Kidney (tissue), 14 donors: ENCODE data around the gene TEX13A. TPM values are rescaled to one million over a fixed set of nuclear protein-coding genes. Genes with fewer than 3 reads are reported as not detected.
A peak's percentile ranks its signal among the peaks of the same experiment; 100 is the strongest.

Experiments used
- DNase-seq, 5 donors: peaks; one replicate each; pipeline ENCODE4 v3.0.0-alpha.2; 2013 to 2020
- FAIRE-seq: peaks from 2 replicates; lab custom pipeline; 2012; peaks lifted over from hg19 to GRCh38; lab: Jason Lieb, UNC
- H3K27ac ChIP-seq, 2 donors: one replicate each; pipeline ENCODE4 v1.7.0; 2013; ENCODE audit warnings: low read depth in 2 of 2, low read length in 2 of 2, inconsistent platforms in 1 of 2
- H3K27me3 ChIP-seq: one replicate; pipeline ENCODE4 v1.7.1; 2013; ENCODE audit warnings: low read length, inconsistent platforms; ENCODE audit not compliant: control insufficient read depth, insufficient read depth
- H3K36me3 ChIP-seq, 3 donors: one replicate each; pipeline versions ENCODE4 v1.7.0 to v1.7.1; 2013; ENCODE audit warnings: low read length in 3 of 3, control low read depth in 1 of 3, inconsistent platforms in 1 of 3; ENCODE audit not compliant: insufficient read depth in 3 of 3, control insufficient read depth in 2 of 3
- H3K4me1 ChIP-seq, 3 donors: one replicate each; pipeline versions ENCODE4 v1.7.0 to v1.7.1; 2013; ENCODE audit warnings: low read length in 3 of 3, inconsistent platforms in 1 of 3, low read depth in 1 of 3; ENCODE audit not compliant: control insufficient read depth in 2 of 3, insufficient read depth in 2 of 3
- H3K4me3 ChIP-seq, 3 donors: one replicate each; pipeline versions ENCODE4 v1.7.0 to v1.8.1; 2013; ENCODE audit warnings: low read length in 3 of 3, control low read depth in 1 of 3, inconsistent platforms in 1 of 3
- H3K9ac ChIP-seq, 3 donors: one replicate each; pipeline versions ENCODE4 v1.7.0 to v1.7.1; 2013; ENCODE audit warnings: low read length in 3 of 3, control low read depth in 1 of 3, inconsistent platforms in 1 of 3
- H3K9me3 ChIP-seq, 3 donors: one replicate each; pipeline versions ENCODE4 v1.7.0 to v1.7.1; 2013; ENCODE audit warnings: low read length in 3 of 3, control low read depth in 1 of 3, inconsistent platforms in 1 of 3; ENCODE audit not compliant: control insufficient read depth in 2 of 3, insufficient read depth in 1 of 3
- CTCF ChIP-seq: IDR thresholded peaks from 3 replicates; pipeline ENCODE4 v1.5.1; 2012; ENCODE audit warnings: mild to moderate bottlenecking, moderate library complexity, borderline replicate concordance; ENCODE audit not compliant: insufficient read depth; ENCODE audit errors: extremely low read depth
- intact Hi-C: fragments of 100-400 bp; cut with DNase I; formaldehyde crosslinking; loops from one replicate; pipeline ENCODE4 v1.11.1; 2022
- polyA plus RNA-seq: library from polyadenylated mRNA; stranded (reverse); fragments of 350-450 nt; fragmentation: Illumina TruSeq; extraction: RNeasy Lipid Tissue Mini Kit (QIAGEN cat#74804); gene quantifications from one replicate; pipeline ENCODE4 v1.2.3, GENCODE V29; 2014; ENCODE audit warnings: low read depth, low replicate concordance; ENCODE audit not compliant: insufficient read depth
- total RNA-seq: library from RNA; stranded (reverse); fragmentation: NEBNext Ultra II Directional; extraction: Animal tissue kit (Norgen Biotek cat#: 25700); gene quantifications from one replicate; pipeline ENCODE4 v1.2.1, GENCODE V29; 2021
- donor health status: control.
- donor health status: control.
- donor health status: control.
- donor health status: control.
- donor health status: control.
- donor health status: DM: yes; HTN: yes; CAD: no.
- donor health status: Normal renal cell carcinoma (clear cell type).

TEX13A gene
- total and polyA plus RNA-seq, 2 donors from 2014 or later, result not detected

- Histone ChIP-seq H3K36me3 (no peaks in the 10 kb centered on the region), H3K4me1 (no peaks in the 10 kb centered on the region), H3K4me3 (no peak overlapping the region), H3K27me3 (no peaks in the 10 kb centered on the region), H3K9ac (no peak overlapping the region), H3K9me3 (no peaks in the 10 kb centered on the region), H3K27ac (no peak overlapping the region)
- TF ChIP-seq CTCF, result no peak
- intact Hi-C loops, result no loop called here
- FAIRE-seq (peak; percentile 53), DNase-seq (no peak)
Observed at GRCh38 chrX:105179644-105180043, 40.9 kb downstream of the TEX13A start.

DNA sequence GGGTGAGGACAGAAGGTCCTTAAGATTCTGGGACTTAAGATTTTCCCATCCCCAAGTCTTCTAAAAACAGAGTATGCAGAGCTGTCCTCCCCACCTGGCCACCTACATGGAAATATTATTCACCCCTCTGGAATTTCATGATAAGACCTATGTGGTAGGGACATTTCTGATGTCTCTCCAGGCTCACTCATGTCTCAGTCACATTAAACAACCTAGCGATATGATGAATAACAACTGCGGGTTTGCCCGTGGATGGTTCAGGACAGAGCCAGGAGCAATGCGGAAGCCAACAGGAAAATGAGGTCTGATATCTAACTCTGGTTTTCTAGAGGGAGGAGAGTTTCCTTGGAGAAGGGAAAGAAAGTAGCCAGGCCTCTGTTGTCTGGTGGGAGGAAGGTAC lies 47.4 kb downstream of the TEX13A start:
- Histone ChIP-seq H3K9me3 (no peaks in the 10 kb centered on the region), H3K27me3 (no peaks in the 10 kb centered on the region), H3K27ac (no peak overlapping the region), H3K36me3 (no peaks in the 10 kb centered on the region), H3K4me1 (no peaks in the 10 kb centered on the region), H3K9ac (no peak overlapping the region), H3K4me3 (no peak overlapping the region)
- FAIRE-seq, result no peak
- TF ChIP-seq CTCF, result no peak
- intact Hi-C loops, result no loop called here
- DNase-seq, result no peak
